ENCODE results near the gene ERC1. TPM values are rescaled to one million over a fixed set of nuclear protein-coding genes. Genes with fewer than 3 reads are reported as not detected.

ERC1 gene
- total RNA-seq, 1 experiment from 2014 or later = 55.1 TPM

DNA sequence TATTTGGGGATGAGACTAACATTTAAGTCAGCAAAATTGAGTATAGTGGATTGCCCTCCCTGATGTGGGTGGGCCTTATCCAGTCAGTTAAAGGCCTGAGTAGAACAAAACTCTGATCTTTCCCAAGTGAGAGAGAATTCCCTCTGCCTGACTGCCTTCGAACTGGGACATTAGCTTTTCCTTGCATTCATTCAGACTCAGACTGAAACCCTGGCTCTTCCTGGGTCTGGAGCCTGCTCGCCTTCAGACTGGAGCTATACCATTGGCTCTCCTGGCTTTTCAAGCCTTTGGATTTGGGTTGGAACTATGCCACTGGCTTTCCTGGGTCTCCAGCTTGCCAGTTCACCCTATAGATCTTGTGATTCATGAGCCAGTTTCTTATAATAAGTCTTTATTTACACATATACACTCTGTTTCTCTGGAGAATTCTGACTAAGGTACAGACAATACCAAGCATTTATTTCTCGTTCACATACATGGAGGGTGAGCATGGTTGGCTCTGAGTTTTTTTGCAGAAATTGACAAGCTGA lies 296.5 kb downstream of the ERC1 start:
- TF ChIP-seq, protein P1, sequence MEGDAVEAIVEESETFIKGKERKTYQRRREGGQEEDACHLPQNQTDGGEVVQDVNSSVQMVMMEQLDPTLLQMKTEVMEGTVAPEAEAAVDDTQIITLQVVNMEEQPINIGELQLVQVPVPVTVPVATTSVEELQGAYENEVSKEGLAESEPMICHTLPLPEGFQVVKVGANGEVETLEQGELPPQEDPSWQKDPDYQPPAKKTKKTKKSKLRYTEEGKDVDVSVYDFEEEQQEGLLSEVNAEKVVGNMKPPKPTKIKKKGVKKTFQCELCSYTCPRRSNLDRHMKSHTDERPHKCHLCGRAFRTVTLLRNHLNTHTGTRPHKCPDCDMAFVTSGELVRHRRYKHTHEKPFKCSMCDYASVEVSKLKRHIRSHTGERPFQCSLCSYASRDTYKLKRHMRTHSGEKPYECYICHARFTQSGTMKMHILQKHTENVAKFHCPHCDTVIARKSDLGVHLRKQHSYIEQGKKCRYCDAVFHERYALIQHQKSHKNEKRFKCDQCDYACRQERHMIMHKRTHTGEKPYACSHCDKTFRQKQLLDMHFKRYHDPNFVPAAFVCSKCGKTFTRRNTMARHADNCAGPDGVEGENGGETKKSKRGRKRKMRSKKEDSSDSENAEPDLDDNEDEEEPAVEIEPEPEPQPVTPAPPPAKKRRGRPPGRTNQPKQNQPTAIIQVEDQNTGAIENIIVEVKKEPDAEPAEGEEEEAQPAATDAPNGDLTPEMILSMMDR (IDR thresholded peaks at IDR 0.05; ENCODE audit: unreplicated experiment) = no peak
- ChIA-PET POLR2A (interaction anchor here (0.7 to 0.9 kb wide), 2 partner anchors 18 to 170 kb away, joined by 3 read pairs; no protein-coding TSS in a partner anchor), CTCF (no interaction called here)
- no TSS peak for BruUV-seq (replicated peaks)
- intact Hi-C loops (cut with micrococcal nuclease) = no loop called here
- no peaks in the 10 kb centered on the region for H3K9me3 Mint-ChIP-seq (ENCODE audit: unreplicated experiment)
- no peak overlapping the region for H3K4me3 Mint-ChIP-seq (ENCODE audit: unreplicated experiment)
- H3K36me3 Mint-ChIP-seq (ENCODE audit: insufficient read depth, unreplicated experiment) = peaks cover 8% of the 10 kb centered on the region
- H3K27me3 Mint-ChIP-seq (ENCODE audit: insufficient read depth, unreplicated experiment) = no peaks in the 10 kb centered on the region
- H3K4me1 Mint-ChIP-seq (ENCODE audit: insufficient read depth, unreplicated experiment) = no peaks in the 10 kb centered on the region
- H3K27ac Mint-ChIP-seq (ENCODE audit: low read depth, unreplicated experiment) = no peak overlapping the region
- DNase-seq (ENCODE audit: unreplicated experiment) = no peak

GRCh38 chr12:1288333-1288732 lies 297.3 kb downstream of the ERC1 start:
- no peak overlapping the region for H3K27ac Mint-ChIP-seq (ENCODE audit: low read depth, unreplicated experiment)
- TF ChIP-seq, protein P1 (IDR thresholded peaks at IDR 0.05; ENCODE audit: unreplicated experiment) = no peak
- POLR2A ChIA-PET = no interaction called here
- DNase-seq (ENCODE audit: unreplicated experiment) = no peak
- H3K36me3 Mint-ChIP-seq (ENCODE audit: insufficient read depth, unreplicated experiment) = peaks cover 13% of the 10 kb centered on the region
- no peaks in the 10 kb centered on the region for H3K4me1 Mint-ChIP-seq (ENCODE audit: insufficient read depth, unreplicated experiment)
- H3K27me3 Mint-ChIP-seq (ENCODE audit: insufficient read depth, unreplicated experiment) = no peaks in the 10 kb centered on the region
- no peaks in the 10 kb centered on the region for H3K9me3 Mint-ChIP-seq (ENCODE audit: unreplicated experiment)
- intact Hi-C loops (cut with micrococcal nuclease) = no loop called here
- CTCF ChIA-PET = no interaction called here
- BruUV-seq (replicated peaks) = no TSS peak
- no peak overlapping the region for H3K4me3 Mint-ChIP-seq (ENCODE audit: unreplicated experiment)

DNA sequence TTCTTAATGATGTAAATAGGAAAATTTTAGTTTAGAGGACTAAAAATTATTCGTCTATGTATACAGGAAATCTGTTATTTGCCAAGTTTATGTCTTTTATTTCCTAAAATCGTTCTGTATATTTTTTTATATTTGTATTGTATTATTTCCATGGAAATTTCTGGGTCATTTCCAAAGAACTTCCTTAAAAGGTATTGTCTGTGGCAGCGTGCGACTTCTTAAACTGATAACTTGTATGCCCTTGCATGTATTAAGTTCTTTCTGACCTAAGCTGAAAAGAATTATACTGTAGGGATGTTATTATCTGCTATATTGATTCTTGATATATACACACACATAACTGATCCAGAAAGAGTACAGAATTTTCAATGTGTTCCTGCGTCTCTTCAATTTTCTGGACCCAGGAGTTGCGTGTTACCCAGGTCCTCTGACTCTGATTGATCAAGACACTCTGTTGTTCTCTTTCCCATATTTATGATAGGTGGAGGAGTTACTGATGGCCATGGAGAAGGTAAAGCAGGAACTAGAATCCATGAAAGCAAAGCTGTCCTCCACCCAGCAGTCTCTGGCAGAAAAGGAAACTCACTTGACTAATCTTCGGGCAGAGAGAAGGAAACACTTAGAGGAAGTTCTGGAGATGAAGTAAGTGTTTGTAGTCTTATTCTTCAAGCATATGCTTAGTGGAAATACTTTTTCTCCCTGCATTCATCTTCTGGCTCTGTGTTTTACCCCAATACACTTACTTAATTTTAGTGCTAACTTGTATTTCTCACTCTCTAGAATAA lies 298.5 kb downstream of the ERC1 start:
- ChIA-PET CTCF (no interaction called here), POLR2A (no interaction called here)
- Mint-ChIP-seq H3K9me3 (ENCODE audit: unreplicated experiment) (no peaks in the 10 kb centered on the region), H3K27ac (ENCODE audit: low read depth, unreplicated experiment) (no peak overlapping the region), H3K4me3 (ENCODE audit: unreplicated experiment) (no peak overlapping the region), H3K36me3 (ENCODE audit: insufficient read depth, unreplicated experiment) (peaks cover 13% of the 10 kb centered on the region), H3K4me1 (ENCODE audit: insufficient read depth, unreplicated experiment) (no peaks in the 10 kb centered on the region), H3K27me3 (ENCODE audit: insufficient read depth, unreplicated experiment) (no peaks in the 10 kb centered on the region)
- TF ChIP-seq, protein P1 (IDR thresholded peaks at IDR 0.05; ENCODE audit: unreplicated experiment) = no peak
- DNase-seq (ENCODE audit: unreplicated experiment) = no peak
- intact Hi-C loops (cut with micrococcal nuclease) = no loop called here
- no TSS peak for BruUV-seq (replicated peaks)

DNA sequence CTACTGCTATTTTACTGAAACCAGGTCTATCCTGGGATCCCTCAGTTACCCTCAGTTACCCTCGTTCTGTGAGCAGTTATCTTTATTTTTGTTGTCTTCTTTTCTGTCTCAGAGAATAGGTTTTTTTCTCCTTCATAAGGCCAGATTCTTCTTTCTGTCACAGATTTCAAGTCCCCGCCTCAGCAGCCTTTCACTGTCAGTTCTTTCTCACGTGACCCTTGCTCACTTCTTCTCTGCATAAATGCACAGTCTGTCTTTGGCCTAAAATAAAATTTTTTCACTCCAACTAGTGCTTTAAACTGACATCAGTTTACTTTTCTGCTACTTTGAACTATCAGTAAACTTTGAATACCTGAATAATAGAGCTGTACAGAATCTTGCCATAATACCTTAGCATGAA lies 299.7 kb downstream of the ERC1 start:
- intact Hi-C loops (cut with micrococcal nuclease) = no loop called here
- H3K4me3 Mint-ChIP-seq (ENCODE audit: unreplicated experiment) = no peak overlapping the region
- BruUV-seq (replicated peaks) = no TSS peak
- no peaks in the 10 kb centered on the region for H3K9me3 Mint-ChIP-seq (ENCODE audit: unreplicated experiment)
- no peak overlapping the region for H3K27ac Mint-ChIP-seq (ENCODE audit: low read depth, unreplicated experiment)
- ChIA-PET POLR2A (no interaction called here), CTCF (interaction anchor here (1.3 kb wide), 1 partner anchor 294 kb away, joined by 5 read pairs; no protein-coding TSS in a partner anchor)
- no peak for DNase-seq (ENCODE audit: unreplicated experiment)
- no peaks in the 10 kb centered on the region for H3K27me3 Mint-ChIP-seq (ENCODE audit: insufficient read depth, unreplicated experiment)
- TF ChIP-seq, protein P1 (IDR thresholded peaks at IDR 0.05; ENCODE audit: unreplicated experiment) = no peak
- H3K4me1 Mint-ChIP-seq (ENCODE audit: insufficient read depth, unreplicated experiment) = no peaks in the 10 kb centered on the region
- peaks cover 13% of the 10 kb centered on the region for H3K36me3 Mint-ChIP-seq (ENCODE audit: insufficient read depth, unreplicated experiment)
